PFSK-1 (cell line): ENCODE data around the gene NFKB1.

Source experiments
- FOXP2 ChIP-seq: optimal IDR thresholded peaks from 2 replicates; pipeline ENCODE3; 2011; ENCODE audit warnings: borderline replicate concordance, control low read depth, inconsistent platforms; ENCODE audit not compliant: insufficient read depth; ENCODE audit errors: extremely low read length, extremely low read depth
- POLR2AphosphoS5 ChIP-seq: IDR thresholded peaks from 2 replicates; pipeline ENCODE4 v1.6.1; 2012; ENCODE audit warnings: low read depth, mild to moderate bottlenecking, control low read depth, low read length, moderate library complexity
- SIN3A ChIP-seq: IDR thresholded peaks from 2 replicates; pipeline ENCODE4 v1.6.1; 2012; ENCODE audit warnings: mild to moderate bottlenecking, low read length, moderate library complexity, borderline replicate concordance; ENCODE audit not compliant: insufficient read depth
- TF ChIP-seq, protein P1 (sequence below), 2 experiments: IDR thresholded peaks; 2 replicates each; pipeline versions ENCODE4 v1.6.1 to v1.8.0; 2011 to 2012; ENCODE audit warnings: low read depth in 2 of 2, low read length in 2 of 2, control low read depth in 1 of 2, inconsistent platforms in 1 of 2, mild to moderate bottlenecking in 1 of 2, moderate library complexity in 1 of 2; ENCODE audit not compliant: insufficient read depth in 1 of 2

DNA sequence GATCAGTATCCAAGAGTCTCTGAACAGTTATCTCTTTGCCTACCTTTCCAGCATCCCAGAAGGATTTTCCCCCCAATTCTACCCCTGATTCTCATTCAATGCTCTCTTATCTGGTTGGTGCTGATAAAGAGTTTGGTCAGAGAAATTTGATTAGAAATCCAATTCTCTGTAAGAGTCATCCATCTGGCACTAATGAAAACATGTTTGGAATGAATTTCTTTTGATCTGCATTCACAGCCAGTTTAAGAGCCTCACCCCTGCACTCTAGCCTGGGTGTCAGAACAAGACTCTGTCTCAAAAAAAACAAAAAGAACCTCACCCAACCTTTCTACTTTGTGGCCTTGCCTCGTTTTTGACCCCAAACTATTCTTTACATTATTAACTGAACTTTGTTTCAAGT, 137.5 kb downstream of the NFKB1 start:
- no peak for TF ChIP-seq POLR2AphosphoS5
- TF ChIP-seq, protein P1, sequence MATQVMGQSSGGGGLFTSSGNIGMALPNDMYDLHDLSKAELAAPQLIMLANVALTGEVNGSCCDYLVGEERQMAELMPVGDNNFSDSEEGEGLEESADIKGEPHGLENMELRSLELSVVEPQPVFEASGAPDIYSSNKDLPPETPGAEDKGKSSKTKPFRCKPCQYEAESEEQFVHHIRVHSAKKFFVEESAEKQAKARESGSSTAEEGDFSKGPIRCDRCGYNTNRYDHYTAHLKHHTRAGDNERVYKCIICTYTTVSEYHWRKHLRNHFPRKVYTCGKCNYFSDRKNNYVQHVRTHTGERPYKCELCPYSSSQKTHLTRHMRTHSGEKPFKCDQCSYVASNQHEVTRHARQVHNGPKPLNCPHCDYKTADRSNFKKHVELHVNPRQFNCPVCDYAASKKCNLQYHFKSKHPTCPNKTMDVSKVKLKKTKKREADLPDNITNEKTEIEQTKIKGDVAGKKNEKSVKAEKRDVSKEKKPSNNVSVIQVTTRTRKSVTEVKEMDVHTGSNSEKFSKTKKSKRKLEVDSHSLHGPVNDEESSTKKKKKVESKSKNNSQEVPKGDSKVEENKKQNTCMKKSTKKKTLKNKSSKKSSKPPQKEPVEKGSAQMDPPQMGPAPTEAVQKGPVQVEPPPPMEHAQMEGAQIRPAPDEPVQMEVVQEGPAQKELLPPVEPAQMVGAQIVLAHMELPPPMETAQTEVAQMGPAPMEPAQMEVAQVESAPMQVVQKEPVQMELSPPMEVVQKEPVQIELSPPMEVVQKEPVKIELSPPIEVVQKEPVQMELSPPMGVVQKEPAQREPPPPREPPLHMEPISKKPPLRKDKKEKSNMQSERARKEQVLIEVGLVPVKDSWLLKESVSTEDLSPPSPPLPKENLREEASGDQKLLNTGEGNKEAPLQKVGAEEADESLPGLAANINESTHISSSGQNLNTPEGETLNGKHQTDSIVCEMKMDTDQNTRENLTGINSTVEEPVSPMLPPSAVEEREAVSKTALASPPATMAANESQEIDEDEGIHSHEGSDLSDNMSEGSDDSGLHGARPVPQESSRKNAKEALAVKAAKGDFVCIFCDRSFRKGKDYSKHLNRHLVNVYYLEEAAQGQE (IDR thresholded peaks at IDR 0.05; ENCODE audit: insufficient read depth in 1 of 2, low read depth in 2 of 2, low read length in 2 of 2), result no peak
- no peak for TF ChIP-seq SIN3A
- no peak for TF ChIP-seq FOXP2
